Measurements from ENCODE around the gene CDCA5. TPM values are rescaled to one million over a fixed set of nuclear protein-coding genes. Genes with fewer than 3 reads are reported as not detected.

CDCA5 gene
- total RNA-seq, 1 donor from 2014 or later: 2.6 TPM

DNA sequence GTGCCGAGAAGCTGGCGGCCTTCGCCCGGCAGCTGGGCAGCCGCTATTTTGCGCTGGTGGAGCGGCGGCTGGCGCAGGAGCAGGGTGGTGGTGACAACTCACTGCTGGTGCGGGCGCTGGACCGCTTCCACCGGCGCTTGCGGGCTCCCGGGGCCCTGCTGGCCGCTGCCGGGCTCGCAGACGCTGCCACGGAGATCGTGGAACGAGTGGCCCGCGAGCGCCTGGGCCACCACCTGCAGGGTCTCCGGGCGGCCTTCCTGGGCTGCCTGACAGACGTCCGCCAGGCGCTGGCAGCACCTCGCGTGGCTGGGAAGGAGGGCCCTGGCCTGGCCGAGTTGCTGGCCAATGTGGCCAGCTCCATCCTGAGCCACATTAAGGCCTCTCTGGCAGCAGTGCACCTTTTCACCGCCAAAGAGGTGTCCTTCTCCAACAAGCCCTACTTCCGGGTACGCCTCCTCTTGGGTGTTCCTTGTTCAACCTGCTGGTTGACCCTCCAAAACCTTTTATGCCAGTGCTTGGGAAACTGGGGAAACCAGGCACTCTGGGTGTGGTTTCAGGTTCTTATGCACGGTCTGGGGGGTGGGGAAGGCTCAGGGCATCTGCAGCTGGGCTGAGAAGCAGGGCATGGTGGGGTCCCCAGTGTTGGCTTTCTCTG, 24.8 kb upstream of the CDCA5 start:
- DNase-seq: no peak
- no peak for ATAC-seq (ENCODE audit: low read depth)
- Mint-ChIP-seq H3K4me3 (no peak overlapping the region), H3K9me3 (no peaks in the 10 kb centered on the region), H3K4me1 (peaks cover 30% of the 10 kb centered on the region), H3K27me3 (no peaks in the 10 kb centered on the region), H3K27ac (no peak overlapping the region), H3K36me3 (ENCODE audit: low read depth) (peaks cover 43% of the 10 kb centered on the region)
- ChIA-PET POLR2A (no interaction called here), CTCF (interaction anchor here (0.5 to 4.0 kb wide), 4 partner anchors 10 to 208 kb away, joined by 3 to 26 read pairs (median 6); partner anchors contain the start of gene CDC42EP2)
- TF ChIP-seq, protein P1, sequence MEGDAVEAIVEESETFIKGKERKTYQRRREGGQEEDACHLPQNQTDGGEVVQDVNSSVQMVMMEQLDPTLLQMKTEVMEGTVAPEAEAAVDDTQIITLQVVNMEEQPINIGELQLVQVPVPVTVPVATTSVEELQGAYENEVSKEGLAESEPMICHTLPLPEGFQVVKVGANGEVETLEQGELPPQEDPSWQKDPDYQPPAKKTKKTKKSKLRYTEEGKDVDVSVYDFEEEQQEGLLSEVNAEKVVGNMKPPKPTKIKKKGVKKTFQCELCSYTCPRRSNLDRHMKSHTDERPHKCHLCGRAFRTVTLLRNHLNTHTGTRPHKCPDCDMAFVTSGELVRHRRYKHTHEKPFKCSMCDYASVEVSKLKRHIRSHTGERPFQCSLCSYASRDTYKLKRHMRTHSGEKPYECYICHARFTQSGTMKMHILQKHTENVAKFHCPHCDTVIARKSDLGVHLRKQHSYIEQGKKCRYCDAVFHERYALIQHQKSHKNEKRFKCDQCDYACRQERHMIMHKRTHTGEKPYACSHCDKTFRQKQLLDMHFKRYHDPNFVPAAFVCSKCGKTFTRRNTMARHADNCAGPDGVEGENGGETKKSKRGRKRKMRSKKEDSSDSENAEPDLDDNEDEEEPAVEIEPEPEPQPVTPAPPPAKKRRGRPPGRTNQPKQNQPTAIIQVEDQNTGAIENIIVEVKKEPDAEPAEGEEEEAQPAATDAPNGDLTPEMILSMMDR (IDR thresholded peaks at IDR 0.05): no peak
- intact Hi-C loops (cut with micrococcal nuclease): no loop called here

DNA sequence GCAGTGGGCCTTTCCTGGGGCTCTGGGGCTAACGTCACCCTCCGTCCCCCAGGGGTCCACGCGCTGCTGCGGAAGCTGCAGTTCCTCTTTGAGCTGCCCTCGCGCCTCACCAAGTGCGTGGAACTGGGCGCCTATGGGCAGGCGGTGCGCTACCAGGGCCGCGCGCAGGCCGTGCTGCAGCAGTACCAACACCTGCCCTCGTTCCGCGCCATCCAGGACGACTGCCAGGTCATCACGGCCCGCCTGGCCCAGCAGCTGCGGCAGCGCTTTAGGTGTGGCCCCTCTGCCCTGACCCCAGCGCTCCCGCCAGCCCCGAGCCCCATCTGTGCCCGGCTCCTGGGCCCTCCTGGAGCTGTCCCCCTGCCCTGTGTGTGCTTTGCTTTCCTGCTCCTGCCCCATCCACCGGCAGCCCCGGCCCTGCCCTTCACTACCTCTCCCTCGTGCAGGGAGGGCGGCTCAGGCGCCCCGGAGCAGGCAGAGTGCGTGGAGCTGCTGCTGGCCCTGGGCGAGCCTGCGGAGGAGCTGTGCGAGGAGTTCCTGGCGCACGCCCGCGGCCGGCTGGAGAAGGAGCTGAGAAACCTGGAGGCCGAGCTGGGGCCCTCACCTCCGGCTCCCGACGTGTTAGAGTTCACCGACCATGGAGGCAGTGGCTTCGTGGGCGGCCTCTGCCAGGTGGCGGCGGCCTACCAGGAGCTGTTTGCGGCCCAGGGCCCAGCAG, 24.1 kb upstream of the CDCA5 start:
- H3K27ac Mint-ChIP-seq: no peak overlapping the region
- no peak for DNase-seq
- H3K9me3 Mint-ChIP-seq: no peaks in the 10 kb centered on the region
- TF ChIP-seq, protein P1 (IDR thresholded peaks at IDR 0.05): no peak
- CTCF ChIA-PET: interaction anchor here (1.6 kb wide), 1 partner anchor 10 kb away, joined by 4 read pairs; no protein-coding TSS in a partner anchor
- H3K27me3 Mint-ChIP-seq: no peaks in the 10 kb centered on the region
- POLR2A ChIA-PET: no interaction called here
- no peak overlapping the region for H3K4me3 Mint-ChIP-seq
- peaks cover 48% of the 10 kb centered on the region for H3K36me3 Mint-ChIP-seq (ENCODE audit: low read depth)
- H3K4me1 Mint-ChIP-seq: peaks cover 25% of the 10 kb centered on the region
- intact Hi-C loops (cut with micrococcal nuclease): no loop called here
- no peak for ATAC-seq (ENCODE audit: low read depth)

DNA sequence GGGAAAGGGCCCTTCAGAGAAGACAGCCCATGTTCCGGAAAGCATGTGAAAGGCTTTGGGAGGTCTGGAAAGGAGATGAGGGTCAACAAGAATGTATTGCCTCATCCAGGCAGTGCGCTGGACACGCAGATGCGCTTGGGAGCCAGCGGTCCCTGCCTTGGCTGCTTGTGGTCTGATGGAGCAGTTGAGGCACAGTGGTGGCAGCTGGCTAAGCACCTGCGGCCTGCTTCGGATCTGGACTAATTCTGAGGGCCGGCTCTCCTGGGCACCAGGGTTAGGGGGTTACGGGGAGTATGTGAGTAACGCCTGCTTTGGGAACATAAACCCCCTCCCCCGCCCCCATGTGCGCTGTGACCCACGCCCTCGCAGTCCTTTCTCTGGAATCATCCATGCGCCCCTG, 23.2 kb upstream of the CDCA5 start:
- H3K4me1 Mint-ChIP-seq: peaks cover 23% of the 10 kb centered on the region
- CTCF ChIA-PET: interaction anchor here (1.6 kb wide), 1 partner anchor 9 kb away, joined by 4 read pairs; no protein-coding TSS in a partner anchor
- DNase-seq (no peak), ATAC-seq (ENCODE audit: low read depth) (no peak)
- intact Hi-C loops (cut with micrococcal nuclease): no loop called here
- H3K27me3 Mint-ChIP-seq: no peaks in the 10 kb centered on the region
- no peak overlapping the region for H3K4me3 Mint-ChIP-seq
- TF ChIP-seq, protein P1 (IDR thresholded peaks at IDR 0.05): no peak
- POLR2A ChIA-PET: no interaction called here
- no peaks in the 10 kb centered on the region for H3K9me3 Mint-ChIP-seq
- peaks cover 53% of the 10 kb centered on the region for H3K36me3 Mint-ChIP-seq (ENCODE audit: low read depth)
- no peak overlapping the region for H3K27ac Mint-ChIP-seq

DNA sequence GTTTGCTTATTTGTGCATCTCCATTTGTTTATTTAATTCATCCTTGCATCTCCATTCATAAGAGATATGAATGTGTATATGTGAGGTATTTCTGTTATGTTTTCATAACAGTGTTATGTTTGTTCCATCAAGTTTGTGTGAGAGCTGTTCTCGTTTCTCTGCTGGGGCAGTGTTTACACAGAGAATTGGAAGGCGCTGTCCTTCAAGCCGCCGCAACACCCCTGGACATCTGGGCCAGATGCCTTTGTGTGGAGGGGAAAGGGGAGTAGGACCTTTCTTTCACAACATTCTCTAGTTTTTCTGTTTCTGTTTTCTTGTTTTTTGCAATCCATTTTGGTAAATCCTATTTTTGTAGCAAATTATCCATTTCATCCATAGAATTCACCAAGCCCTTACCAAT, 20.8 kb upstream of the CDCA5 start:
- H3K4me3 Mint-ChIP-seq: no peak overlapping the region
- H3K4me1 Mint-ChIP-seq: peaks cover 2% of the 10 kb centered on the region
- TF ChIP-seq, protein P1 (IDR thresholded peaks at IDR 0.05): no peak
- H3K27ac Mint-ChIP-seq: no peak overlapping the region
- H3K36me3 Mint-ChIP-seq (ENCODE audit: low read depth): peaks cover 58% of the 10 kb centered on the region
- ATAC-seq (ENCODE audit: low read depth) (no peak), DNase-seq (no peak)
- CTCF ChIA-PET: no interaction called here
- intact Hi-C loops (cut with micrococcal nuclease): no loop called here
- H3K27me3 Mint-ChIP-seq: no peaks in the 10 kb centered on the region
- POLR2A ChIA-PET: interaction anchor here (0.6 kb wide), 1 partner anchor 13 kb away, joined by 10 read pairs; no protein-coding TSS in a partner anchor
- no peaks in the 10 kb centered on the region for H3K9me3 Mint-ChIP-seq

DNA sequence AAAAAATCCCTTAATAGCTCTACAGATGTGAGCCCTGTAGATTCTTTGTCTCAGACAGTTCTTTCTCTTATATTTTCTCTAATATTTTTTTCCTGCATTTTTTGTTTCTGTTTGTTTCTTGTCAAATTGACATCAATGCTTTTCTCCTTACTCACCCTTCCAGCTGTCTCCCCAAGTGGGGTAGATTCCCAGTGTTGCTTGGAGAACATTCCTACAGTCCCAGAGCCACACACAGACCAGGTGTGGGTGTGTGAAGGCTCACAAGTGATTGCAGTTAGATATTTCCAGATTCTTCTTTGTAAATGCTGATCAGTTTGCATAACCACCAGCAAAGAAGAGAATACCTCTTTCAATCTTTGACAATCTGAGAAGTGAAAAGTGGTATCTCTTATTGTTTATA, 19.6 kb upstream of the CDCA5 start:
- no peak overlapping the region for H3K4me3 Mint-ChIP-seq
- H3K27me3 Mint-ChIP-seq: no peaks in the 10 kb centered on the region

More for the DNA sequence above, 19.6 kb upstream of the CDCA5 start:
- ChIA-PET POLR2A (interaction anchor here (0.5 to 2.6 kb wide), 3 partner anchors 7 to 88 kb away, joined by 4 to 8 read pairs (median 6); partner anchors contain the start of genes TM7SF2 and ZNHIT2), CTCF (no interaction called here)
- Mint-ChIP-seq H3K27ac (no peak overlapping the region), H3K4me1 (peaks cover 2% of the 10 kb centered on the region), H3K36me3 (ENCODE audit: low read depth) (peaks cover 58% of the 10 kb centered on the region), H3K9me3 (no peaks in the 10 kb centered on the region)
- intact Hi-C loops (cut with micrococcal nuclease): no loop called here
- no peak for ATAC-seq (ENCODE audit: low read depth)
- TF ChIP-seq, protein P1 (IDR thresholded peaks at IDR 0.05): no peak
- no peak for DNase-seq
